Spleen (tissue), 11 donors: ENCODE data around the gene KCNQ1. TPM values are rescaled to one million over a fixed set of nuclear protein-coding genes. Genes with fewer than 3 reads are reported as not detected.
A peak's percentile ranks its signal among the peaks of the same experiment; 100 is the strongest.

Experiments
- DNase-seq: peaks from one replicate; pipeline ENCODE4 v3.0.0-alpha.2; 2020
- H3K27ac ChIP-seq, 8 donors: fragments of 200-600 bp; sonication (generic) in 7 of 8; 1 replicate in 4 of 8; 2 replicates in 4 of 8; pipeline versions ENCODE4 v1.5.0 to v1.8.0; 2016 to 2021; ENCODE audit warnings: inconsistent platforms in 4 of 8, mild to moderate bottlenecking in 4 of 8, moderate library complexity in 1 of 8
- H3K27me3 ChIP-seq, 7 donors: fragments of 200-600 bp; sonication (generic) in 6 of 7; replicated peaks in 1 of 7; 1 replicate in 4 of 7; 2 replicates in 3 of 7; pipeline versions ENCODE4 v1.5.0 to v1.8.0; 2016 to 2021; ENCODE audit warnings: inconsistent platforms in 3 of 7, mild to moderate bottlenecking in 1 of 7
- H3K36me3 ChIP-seq, 6 donors: fragments of 200-600 bp; sonication (generic) in 5 of 6; 1 replicate in 4 of 6; 2 replicates in 2 of 6; pipeline versions ENCODE4 v1.5.0 to v1.8.0; 2016 to 2021; ENCODE audit warnings: inconsistent platforms in 2 of 6
- H3K4me1 ChIP-seq, 6 donors: fragments of 200-600 bp; sonication (generic) in 5 of 6; 1 replicate in 3 of 6; 2 replicates in 3 of 6; pipeline versions ENCODE4 v1.5.0 to v1.8.0; 2016 to 2021; ENCODE audit warnings: inconsistent platforms in 3 of 6
- H3K4me3 ChIP-seq, 8 donors: fragments of 200-600 bp; sonication (generic) in 7 of 8; 1 replicate in 4 of 8; 2 replicates in 4 of 8; pipeline versions ENCODE4 v1.5.0 to v1.8.0; 2016 to 2021; ENCODE audit warnings: inconsistent platforms in 4 of 8, mild to moderate bottlenecking in 4 of 8, moderate library complexity in 2 of 8
- H3K9me3 ChIP-seq, 8 donors: fragments of 200-600 bp; sonication (generic) in 7 of 8; 1 replicate in 4 of 8; 2 replicates in 4 of 8; pipeline versions ENCODE4 v1.5.0 to v1.8.0; 2016 to 2021; ENCODE audit warnings: inconsistent platforms in 4 of 8
- POLR2A ChIP-seq, 3 donors: fragments of 450-650 bp; IDR thresholded peaks; one replicate each; pipeline ENCODE4 v1.5.1; 2017; ENCODE audit warnings: antibody characterized with exemption in 3 of 3, mild to moderate bottlenecking in 1 of 3
- POLR2AphosphoS5 ChIP-seq, 3 donors: sonication (generic); formaldehyde crosslinking; IDR thresholded peaks; one replicate each; pipeline ENCODE4 v1.5.1; 2017; ENCODE audit warnings: antibody characterized with exemption in 3 of 3
- WGBS, 5 donors: extraction: QIAGEN DNeasy Blood & Tissue Kit in 3 of 5; methylation state at CpG; one replicate each; pipeline versions ENCODE4 v1.1.5 to v1.1.7; 2013 to 2018; 5-methylcytosine and 5-hydroxymethylcytosine counted together
- intact Hi-C: fragments of 100-400 bp; cut with DNase I; formaldehyde crosslinking; loops from one replicate; pipeline ENCODE4 v1.15.0; 2023; ENCODE audit warnings: low total_unique reads
- polyA plus RNA-seq, 3 donors: library from polyadenylated mRNA; stranded (reverse); fragments of 200-250 nt; gene quantifications; one replicate each; pipeline ENCODE4 v1.2.1, GENCODE V29; 2013
- total RNA-seq, 7 donors: library from RNA; depleted of rRNA in 3 of 7; stranded (reverse); fragments of >200 nt in 3 of 7; fragmentation: NEBNext Ultra II Directional in 4 of 7; extraction: Animal tissue kit (Norgen Biotek cat#: 25700) in 4 of 7; gene quantifications; one replicate each; pipeline versions ENCODE4 v1.1.0 to v1.2.1, GENCODE V29; 2016 to 2021
- TF ChIP-seq, protein P1 (sequence below), 11 experiments: fragments of 200-600 bp in 7 of 11; fragments of 450-650 bp in 4 of 11; sonication (generic) in 4 of 11; IDR thresholded peaks in 8 of 11; conservative IDR thresholded peaks in 3 of 11; 1 replicate in 7 of 11; 2 replicates in 4 of 11; pipeline versions ENCODE4 v1.4.0 to v1.8.0; 2016 to 2021; ENCODE audit warnings: antibody characterized with exemption in 11 of 11, inconsistent platforms in 4 of 11, mild to moderate bottlenecking in 1 of 11
- donor health status: healthy with polysubstance abuse.
- donor health status: DM: no; HTN: no; CAD: no; lungs with moderate emphysema.
- donor health status: DM: no; HTN: no; CAD: no.
- donor health status: Bipolar disorder and iron deficiency.
- donor health status: healthy.
- donor health status: DM: no; HTN: no; CAD: no.
- donor health status: DM: yes; HTN: yes; CAD: no.

The KCNQ1 gene
- total and polyA plus RNA-seq, 10 donors: 3.3 to 21.6 (median 13.5) TPM

- DNase-seq: no peak
- TF ChIP-seq POLR2A (IDR thresholded peaks at IDR 0.05): no peak
- TF ChIP-seq POLR2AphosphoS5 (IDR thresholded peaks at IDR 0.05): no peak
- TF ChIP-seq, protein P1, sequence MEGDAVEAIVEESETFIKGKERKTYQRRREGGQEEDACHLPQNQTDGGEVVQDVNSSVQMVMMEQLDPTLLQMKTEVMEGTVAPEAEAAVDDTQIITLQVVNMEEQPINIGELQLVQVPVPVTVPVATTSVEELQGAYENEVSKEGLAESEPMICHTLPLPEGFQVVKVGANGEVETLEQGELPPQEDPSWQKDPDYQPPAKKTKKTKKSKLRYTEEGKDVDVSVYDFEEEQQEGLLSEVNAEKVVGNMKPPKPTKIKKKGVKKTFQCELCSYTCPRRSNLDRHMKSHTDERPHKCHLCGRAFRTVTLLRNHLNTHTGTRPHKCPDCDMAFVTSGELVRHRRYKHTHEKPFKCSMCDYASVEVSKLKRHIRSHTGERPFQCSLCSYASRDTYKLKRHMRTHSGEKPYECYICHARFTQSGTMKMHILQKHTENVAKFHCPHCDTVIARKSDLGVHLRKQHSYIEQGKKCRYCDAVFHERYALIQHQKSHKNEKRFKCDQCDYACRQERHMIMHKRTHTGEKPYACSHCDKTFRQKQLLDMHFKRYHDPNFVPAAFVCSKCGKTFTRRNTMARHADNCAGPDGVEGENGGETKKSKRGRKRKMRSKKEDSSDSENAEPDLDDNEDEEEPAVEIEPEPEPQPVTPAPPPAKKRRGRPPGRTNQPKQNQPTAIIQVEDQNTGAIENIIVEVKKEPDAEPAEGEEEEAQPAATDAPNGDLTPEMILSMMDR (IDR thresholded peaks at IDR 0.05 in 8 of 11, conservative IDR thresholded peaks at IDR 0.05 in 3 of 11): no peak
- H3K9me3 ChIP-seq: no peaks in the 10 kb centered on the region
- H3K27ac ChIP-seq: no peak overlapping the region
- peaks cover 0 to 63% (median 26%) of the 10 kb centered on the region in 6 donors for H3K4me1 ChIP-seq
- 39 to 70% (median 47%) methylated on average over 1 of the region's 1 CpG for WGBS, 5 donors
- H3K4me3 ChIP-seq: no peak overlapping the region
- H3K36me3 ChIP-seq: no peaks in the 10 kb centered on the region
- intact Hi-C loops: no loop called here
- no peaks in the 10 kb centered on the region for H3K27me3 ChIP-seq
Observed at GRCh38 chr11:2678396-2678795, 233.6 kb downstream of the KCNQ1 start.

DNA sequence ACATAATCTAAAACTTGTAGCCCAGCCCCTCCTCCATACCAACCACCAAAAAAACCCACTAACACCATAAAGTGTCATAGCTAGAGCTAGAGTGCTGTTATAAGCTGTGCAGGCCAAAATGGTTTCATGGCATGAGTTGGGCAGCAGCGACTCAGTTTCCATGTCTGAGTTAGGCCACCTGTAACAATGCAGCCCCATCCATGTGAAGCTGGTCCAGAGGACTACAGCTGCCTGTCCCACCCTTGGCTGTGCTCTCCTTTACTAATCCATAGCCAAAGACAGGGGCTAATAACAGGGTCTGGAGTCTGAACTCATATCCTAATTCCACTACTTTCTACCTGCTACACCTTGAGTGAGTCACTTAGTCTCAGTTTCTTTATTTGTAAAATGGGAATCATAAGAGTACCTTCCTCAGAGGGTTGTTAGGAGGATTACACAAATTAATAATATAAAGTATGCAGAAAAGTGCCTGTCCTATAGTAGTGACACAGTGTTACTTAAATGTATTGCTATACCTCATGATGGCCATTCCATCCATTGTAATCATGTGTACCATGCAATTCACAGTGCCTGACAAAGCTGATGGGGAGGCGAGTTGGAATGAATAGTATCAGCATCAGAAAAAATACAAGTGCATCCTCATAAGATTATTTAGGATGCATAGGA lies 234.3 kb downstream of the KCNQ1 start:
- no peak overlapping the region for H3K4me3 ChIP-seq
- H3K27ac ChIP-seq: no peak overlapping the region
- TF ChIP-seq, protein P1 (IDR thresholded peaks at IDR 0.05 in 8 of 11, conservative IDR thresholded peaks at IDR 0.05 in 3 of 11): no peak
- no peak for TF ChIP-seq POLR2AphosphoS5 (IDR thresholded peaks at IDR 0.05)
- no peak for TF ChIP-seq POLR2A (IDR thresholded peaks at IDR 0.05)
- intact Hi-C loops: no loop called here
- no peaks in the 10 kb centered on the region for H3K9me3 ChIP-seq
- H3K27me3 ChIP-seq: no peaks in the 10 kb centered on the region
- WGBS, 5 donors: 91 to 98% (median 97%) methylated on average over 2 of the region's 2 CpGs
- peaks cover 0 to under 1% (median 0%) of the 10 kb centered on the region in 6 donors for H3K36me3 ChIP-seq
- no peak for DNase-seq
- peaks cover 0 to 56% (median 22%) of the 10 kb centered on the region in 6 donors for H3K4me1 ChIP-seq

- peak overlapping the region in 3 of 8 donors; percentile 30 to 45 (median 37) for H3K27ac ChIP-seq
- intact Hi-C loops: no loop called here
- 44 to 62% (median 56%) methylated on average over 5 of the region's 5 CpGs for WGBS, 5 donors
Observed at GRCh38 chr11:2681408-2682145, 236.8 kb downstream of the KCNQ1 start.

More at GRCh38 chr11:2681408-2682145, 236.8 kb downstream of the KCNQ1 start:
- DNase-seq: peak; percentile 61
- Histone ChIP-seq H3K9me3 (no peaks in the 10 kb centered on the region), H3K4me3 (no peak overlapping the region), H3K36me3 (peaks cover 0 to 15% (median 0%) of the 10 kb centered on the region in 6 donors), H3K27me3 (no peaks in the 10 kb centered on the region), H3K4me1 (peaks cover 0 to 33% (median 17%) of the 10 kb centered on the region in 6 donors)
- no peak for TF ChIP-seq POLR2AphosphoS5 (IDR thresholded peaks at IDR 0.05)
- TF ChIP-seq, protein P1 (IDR thresholded peaks at IDR 0.05 in 8 of 11, conservative IDR thresholded peaks at IDR 0.05 in 3 of 11): no peak
- TF ChIP-seq POLR2A (IDR thresholded peaks at IDR 0.05): no peak
